ENCODE results near the gene CNTN4.

The CNTN4 gene

DNA sequence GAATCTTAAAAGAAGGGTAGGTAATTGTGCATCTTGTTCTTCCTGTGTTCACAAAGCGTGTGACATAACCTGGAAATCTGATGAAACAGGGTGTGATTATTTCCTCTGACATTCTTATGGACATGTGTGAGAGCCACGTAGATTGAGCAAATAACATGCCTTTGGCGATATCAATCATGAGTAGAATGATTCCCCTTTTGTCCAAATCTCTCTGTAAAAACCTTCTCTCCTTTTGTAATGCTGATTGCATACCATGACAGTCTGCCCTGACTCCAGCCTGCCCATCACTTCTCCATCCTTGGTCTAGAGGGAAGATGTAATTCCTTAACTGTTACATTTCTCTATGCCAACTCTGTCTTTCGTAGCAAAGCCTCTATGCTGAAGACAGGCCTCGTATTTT is 896.5 kb downstream of the CNTN4 start:
- no peak for DNase-seq

GRCh38 chr3:3005146-3005744 is 906.6 kb downstream of the CNTN4 start:
- DNase-seq = no peak

GRCh38 chr3:3013317-3014052 is 914.8 kb downstream of the CNTN4 start:
- no peak for DNase-seq

DNA sequence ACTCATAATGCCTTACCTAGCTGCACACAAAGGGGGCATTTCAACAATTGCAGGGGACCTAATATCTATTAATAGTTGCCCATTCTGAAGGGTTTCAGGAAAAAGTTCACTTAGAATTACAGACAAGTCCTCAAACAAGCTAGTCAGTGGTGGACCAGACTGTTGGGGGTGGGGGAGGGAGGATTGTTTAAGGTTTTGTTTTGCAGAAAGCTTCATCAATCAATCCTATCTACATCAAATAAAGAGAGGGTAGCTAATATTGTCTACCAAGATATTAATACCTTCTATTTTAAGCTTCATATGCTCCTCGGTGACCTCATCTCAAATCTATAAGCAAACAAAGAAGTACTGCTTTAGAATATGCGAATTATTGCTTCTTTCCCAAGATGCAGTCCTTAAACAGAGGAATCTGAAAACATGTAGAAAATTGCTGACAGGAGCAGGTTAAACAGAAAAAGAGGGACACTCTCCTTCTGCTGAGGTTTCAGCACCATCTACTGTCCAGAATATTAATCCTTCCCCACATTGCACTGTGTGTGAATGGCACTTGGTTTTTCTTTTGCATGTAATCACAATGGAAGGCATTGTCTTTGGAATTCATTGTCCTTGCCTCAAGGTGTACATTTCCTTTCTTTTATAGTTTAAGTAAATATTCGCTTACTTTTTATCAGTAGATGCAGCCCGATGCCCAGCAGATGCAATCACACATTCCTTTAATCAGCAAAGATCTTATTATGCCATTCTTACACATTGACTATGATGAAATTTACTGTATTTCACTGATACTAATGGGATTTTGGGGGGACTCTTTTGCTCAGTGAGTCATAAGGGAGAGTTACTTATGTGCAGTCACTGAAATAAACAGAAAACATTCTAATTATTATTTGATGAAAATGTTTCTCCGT is 916.8 kb downstream of the CNTN4 start:
- DNase-seq = no peak

DNA sequence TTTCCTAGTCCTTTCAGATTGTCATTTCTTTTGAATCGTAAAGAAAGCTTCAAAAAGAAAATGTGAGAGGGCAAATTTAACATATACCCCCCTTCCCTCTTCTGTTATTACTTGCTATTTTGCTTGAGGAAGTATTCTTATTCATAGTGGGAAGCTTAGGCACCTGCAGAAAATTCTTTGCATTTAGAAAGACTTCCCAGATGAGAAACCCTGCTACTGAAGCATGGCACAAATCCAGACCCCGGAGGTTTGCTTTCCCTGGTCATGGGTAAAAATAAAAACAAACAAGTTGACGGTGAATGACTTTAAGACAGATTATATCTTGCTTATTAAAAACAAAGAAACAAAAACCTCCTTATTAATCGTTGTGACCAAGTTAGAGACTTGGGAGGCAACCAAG is 917.6 kb downstream of the CNTN4 start:
- DNase-seq = no peak

GRCh38 chr3:3020209-3020608 is 921.5 kb downstream of the CNTN4 start:
- DNase-seq = no peak

- DNase-seq = no peak
These were observed 924.6 kb downstream of the CNTN4 start for GRCh38 chr3:3023111-3023745.

DNA sequence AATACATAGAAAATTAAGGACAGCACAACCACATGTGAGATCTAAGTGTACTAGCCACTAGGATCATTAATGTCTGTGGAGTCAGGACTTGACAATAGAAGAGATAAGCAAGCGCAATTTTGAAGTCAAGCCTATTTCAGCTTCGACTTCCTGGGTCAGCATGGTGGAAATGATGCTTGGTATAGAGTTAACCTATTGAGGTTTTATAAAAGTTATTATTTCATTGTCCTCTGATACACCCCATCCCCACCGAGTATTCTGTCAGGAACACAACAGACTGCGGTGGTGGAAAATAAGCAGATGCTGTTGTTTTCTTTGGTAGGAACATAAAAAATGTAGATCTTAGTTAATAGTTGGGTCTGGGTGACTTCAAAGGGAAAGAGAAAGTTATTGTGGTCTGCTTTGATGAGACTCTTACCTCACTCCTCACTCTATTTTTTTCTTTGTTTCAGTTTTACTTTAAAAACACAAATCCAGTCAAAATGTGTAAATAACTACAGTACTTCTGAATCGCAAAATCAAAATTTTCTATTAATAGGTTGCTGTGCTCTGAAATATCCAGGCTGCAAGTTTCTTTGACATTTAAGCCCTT is 929.4 kb downstream of the CNTN4 start:
- DNase-seq = no peak

DNA sequence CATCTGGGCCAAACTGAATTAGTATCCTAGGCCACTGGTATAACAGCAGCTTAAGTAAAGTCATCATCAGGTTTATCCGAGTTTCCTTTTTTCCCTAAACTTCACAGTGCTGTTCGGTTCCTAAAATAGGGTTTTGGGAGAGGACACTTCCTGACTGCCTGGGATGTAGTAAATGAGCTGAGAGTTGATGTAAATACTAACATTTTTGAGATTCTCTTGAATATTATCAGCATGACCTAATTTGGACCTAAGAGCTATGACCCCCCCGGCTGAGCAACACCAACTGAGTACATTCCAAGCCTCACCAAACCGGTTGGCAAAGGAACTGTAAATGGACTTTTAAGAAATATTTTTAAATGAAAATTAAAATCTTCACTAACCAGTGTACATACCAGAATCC is 932.7 kb downstream of the CNTN4 start:
- no peak for DNase-seq

GRCh38 chr3:3037156-3037555 is 938.5 kb downstream of the CNTN4 start:
- DNase-seq = no peak

DNA sequence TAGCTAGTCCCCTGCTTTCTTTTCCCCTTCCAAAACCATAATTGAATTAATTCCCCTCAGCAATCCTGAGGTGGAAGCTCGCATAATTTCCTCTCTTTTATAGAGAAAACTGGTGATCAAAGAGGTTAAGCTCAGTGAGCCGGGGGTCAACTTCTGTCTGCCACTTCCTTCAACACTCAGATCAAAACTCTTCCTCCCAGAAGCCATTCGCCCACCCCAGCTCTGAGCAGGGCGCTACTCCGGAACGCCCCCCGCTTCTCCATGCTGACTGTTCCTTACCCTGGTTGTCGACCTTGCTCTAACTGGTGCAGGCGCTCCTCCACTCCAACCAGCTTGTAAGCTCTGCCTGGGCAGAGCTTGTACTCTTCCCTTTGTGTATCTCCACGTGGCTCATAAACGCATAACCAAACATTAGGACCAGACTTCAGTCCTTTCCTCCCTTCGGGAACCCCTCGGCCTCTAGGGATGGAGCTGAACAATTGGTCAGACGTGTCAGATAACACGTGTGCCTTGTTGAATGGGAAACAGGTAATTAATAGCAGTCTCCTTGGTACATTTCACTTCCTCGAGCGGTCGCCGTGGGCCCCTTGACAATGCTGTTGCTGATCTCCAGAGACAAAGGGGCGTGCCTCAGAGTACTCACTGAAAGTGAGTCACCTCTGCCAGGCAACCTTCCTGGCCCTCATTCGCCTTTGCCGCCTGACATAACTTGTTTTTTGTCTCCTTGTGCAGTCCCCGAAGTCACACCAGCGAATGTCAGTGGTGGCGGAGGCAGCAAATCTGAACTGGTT is 939.7 kb downstream of the CNTN4 start:
- no peak for DNase-seq

- DNase-seq = no peak
These were observed 955.3 kb downstream of the CNTN4 start for GRCh38 chr3:3053974-3054373.

- no peak for DNase-seq
These were observed 961.0 kb downstream of the CNTN4 start for GRCh38 chr3:3059645-3060044.

GRCh38 chr3:3064297-3064696 is 965.6 kb downstream of the CNTN4 start:
- DNase-seq = no peak

GRCh38 chr3:3065876-3066275 is 967.2 kb downstream of the CNTN4 start:
- no peak for DNase-seq

DNA sequence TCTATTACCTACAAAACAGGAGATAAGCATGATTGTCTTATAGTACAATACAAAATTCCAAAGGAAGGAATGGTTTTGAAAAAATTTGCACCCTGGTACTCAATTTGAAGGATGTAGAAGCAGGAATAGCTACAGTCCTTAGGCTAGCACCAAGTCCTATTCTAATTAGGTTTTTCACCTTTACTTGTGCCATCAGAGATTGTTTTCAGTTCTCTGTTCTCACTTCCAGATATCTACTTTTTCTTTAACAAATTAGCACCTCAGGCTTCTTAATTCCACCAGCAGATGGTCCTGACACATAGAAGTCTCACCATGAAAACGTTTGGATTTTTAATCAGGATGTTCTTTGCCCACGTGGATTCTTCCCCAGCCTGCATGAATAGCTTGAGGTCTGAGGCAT is 967.7 kb downstream of the CNTN4 start:
- DNase-seq = no peak

GRCh38 chr3:3066910-3067309 is 968.2 kb downstream of the CNTN4 start:
- DNase-seq = no peak

GRCh38 chr3:3068358-3068881 is 969.8 kb downstream of the CNTN4 start:
- no peak for DNase-seq

DNA sequence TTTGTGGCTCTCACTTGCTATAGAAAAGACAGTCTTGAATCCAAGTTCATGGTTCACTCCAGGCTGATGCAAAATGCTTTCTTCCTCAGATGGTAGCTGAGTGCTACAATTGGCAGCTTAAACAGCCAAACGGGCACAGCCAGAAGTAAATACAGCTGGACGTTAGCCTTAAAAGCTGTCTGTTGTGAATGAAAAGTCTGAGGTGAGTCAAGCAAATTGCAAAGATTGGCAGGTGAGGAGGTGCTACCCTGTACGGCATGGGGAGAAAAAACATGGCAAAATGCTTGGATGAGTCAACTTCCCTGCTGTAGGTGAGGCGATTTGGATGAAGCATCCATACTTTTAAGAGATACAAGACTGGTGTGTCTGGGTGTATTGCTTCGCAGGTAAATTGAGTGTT is 971.1 kb downstream of the CNTN4 start:
- no peak for DNase-seq

DNA sequence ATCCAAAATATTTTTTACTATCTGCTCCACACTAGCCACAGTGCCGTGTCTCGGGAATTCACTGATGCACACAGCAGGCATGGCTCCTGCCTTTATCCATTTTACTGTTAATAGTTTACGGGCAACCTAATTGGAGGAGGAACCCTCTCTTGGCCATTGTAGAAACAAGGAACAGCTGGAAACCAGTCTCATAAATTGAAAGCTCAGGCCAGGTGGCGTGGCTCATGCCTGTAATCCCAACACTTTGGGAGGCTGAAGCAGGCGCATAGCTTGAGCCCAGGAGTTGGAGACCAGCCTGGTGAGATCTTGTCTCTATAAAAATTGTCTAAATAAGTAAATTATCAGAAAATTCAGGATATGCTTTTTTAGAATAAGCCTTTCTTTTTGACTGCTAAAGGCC is 972.5 kb downstream of the CNTN4 start:
- DNase-seq = no peak

DNA sequence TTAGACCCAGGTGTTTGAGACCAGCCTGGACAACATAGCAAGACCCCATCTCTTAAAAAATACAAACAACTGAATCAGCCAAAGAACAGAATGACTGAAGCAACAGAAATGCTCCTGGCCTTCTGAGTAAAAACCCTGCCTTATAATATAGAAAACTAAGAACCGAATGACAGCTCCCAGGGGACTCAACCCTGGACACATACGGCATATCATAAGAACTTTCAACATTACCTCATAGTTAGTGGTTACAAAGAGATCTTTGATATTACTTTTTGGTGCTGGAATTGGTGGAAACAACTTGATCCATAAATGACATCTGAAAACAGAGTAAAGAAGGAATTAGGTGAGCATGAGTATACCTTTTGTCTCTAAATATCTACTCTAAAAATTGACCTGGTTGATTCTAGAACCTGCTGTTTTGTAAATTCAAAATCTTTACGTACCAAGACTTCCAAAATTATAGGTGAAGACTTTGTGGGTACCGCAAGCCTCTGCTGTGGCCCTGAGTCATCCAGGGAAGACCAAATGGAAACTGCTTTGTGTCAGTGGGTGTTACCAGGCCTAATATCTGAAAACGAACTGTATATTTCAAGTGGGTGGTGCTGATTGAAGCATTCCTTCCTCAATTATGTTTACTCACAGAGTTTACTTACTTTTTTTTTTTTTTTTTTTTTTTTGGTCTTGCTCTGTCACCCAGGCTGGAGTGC is 976.0 kb downstream of the CNTN4 start:
- no peak for DNase-seq
